Esophagus squamous epithelium (tissue), 5 donors: ENCODE results near the gene INO80D. TPM values are rescaled to one million over a fixed set of nuclear protein-coding genes. Genes with fewer than 3 reads are reported as not detected.
A peak's percentile ranks its signal among the peaks of the same experiment; 100 is the strongest.

ENCODE experiments used
- DNase-seq: peaks from one replicate; lab custom pipeline; 2025; lab: John Stamatoyannopoulos, UW
- H3K27ac ChIP-seq, 4 donors: fragments of 200-600 bp; sonication (generic); one replicate each; pipeline ENCODE4 v1.5.1; 2016 to 2019; ENCODE audit warnings: mild to moderate bottlenecking in 1 of 4
- H3K27me3 ChIP-seq, 4 donors: fragments of 200-600 bp; sonication (generic); 1 replicate in 3 of 4; 2 replicates in 1 of 4; pipeline versions ENCODE4 v1.5.1 to v1.6.0; 2017 to 2021; ENCODE audit warnings: antibody characterized with exemption in 1 of 4
- H3K36me3 ChIP-seq, 3 donors: fragments of 200-600 bp; sonication (generic); one replicate each; pipeline ENCODE4 v1.5.1; 2016 to 2019
- H3K4me1 ChIP-seq, 3 donors: fragments of 200-600 bp; sonication (generic); one replicate each; pipeline ENCODE4 v1.5.1; 2017 to 2019
- H3K4me3 ChIP-seq, 4 donors: fragments of 200-600 bp; sonication (generic); 1 replicate in 3 of 4; 2 replicates in 1 of 4; pipeline ENCODE4 v1.5.1; 2016 to 2019; ENCODE audit warnings: mild to moderate bottlenecking in 2 of 4, moderate library complexity in 1 of 4
- H3K9me3 ChIP-seq, 3 donors: fragments of 200-600 bp; sonication (generic); one replicate each; pipeline ENCODE4 v1.5.1; 2016 to 2019
- POLR2A ChIP-seq, 4 donors: fragments of 450-650 bp; IDR thresholded peaks; one replicate each; pipeline ENCODE4 v1.6.1; 2017; ENCODE audit warnings: antibody characterized with exemption in 4 of 4, mild to moderate bottlenecking in 4 of 4, moderate library complexity in 3 of 4
- WGBS, 2 donors: methylation state at CpG; one replicate each; pipeline ENCODE4 v1.1.5; 2018; 5-methylcytosine and 5-hydroxymethylcytosine counted together
- intact Hi-C: fragments of 100-400 bp; cut with DNase I; formaldehyde crosslinking; loops from one replicate; pipeline ENCODE4 v1.15.0; 2022
- total RNA-seq, 4 donors: library from RNA; depleted of rRNA; stranded (reverse); fragments of >200 nt; gene quantifications; one replicate each; pipeline ENCODE4 v1.1.0, GENCODE V29; 2016
- TF ChIP-seq, protein P1 (sequence below), 6 experiments: fragments of 450-650 bp in 4 of 6; fragments of 200-600 bp in 2 of 6; sonication (generic) in 2 of 6; IDR thresholded peaks; one replicate each; pipeline ENCODE4 v1.5.1; 2016 to 2019; ENCODE audit warnings: antibody characterized with exemption in 6 of 6, mild to moderate bottlenecking in 4 of 6, moderate library complexity in 4 of 6
- donor health status: DM: yes; HTN: yes; CAD: no.

INO80D gene
- total RNA-seq, 4 donors from 2014 or later, result 9.6 to 20.2 (median 17.1) TPM

DNA sequence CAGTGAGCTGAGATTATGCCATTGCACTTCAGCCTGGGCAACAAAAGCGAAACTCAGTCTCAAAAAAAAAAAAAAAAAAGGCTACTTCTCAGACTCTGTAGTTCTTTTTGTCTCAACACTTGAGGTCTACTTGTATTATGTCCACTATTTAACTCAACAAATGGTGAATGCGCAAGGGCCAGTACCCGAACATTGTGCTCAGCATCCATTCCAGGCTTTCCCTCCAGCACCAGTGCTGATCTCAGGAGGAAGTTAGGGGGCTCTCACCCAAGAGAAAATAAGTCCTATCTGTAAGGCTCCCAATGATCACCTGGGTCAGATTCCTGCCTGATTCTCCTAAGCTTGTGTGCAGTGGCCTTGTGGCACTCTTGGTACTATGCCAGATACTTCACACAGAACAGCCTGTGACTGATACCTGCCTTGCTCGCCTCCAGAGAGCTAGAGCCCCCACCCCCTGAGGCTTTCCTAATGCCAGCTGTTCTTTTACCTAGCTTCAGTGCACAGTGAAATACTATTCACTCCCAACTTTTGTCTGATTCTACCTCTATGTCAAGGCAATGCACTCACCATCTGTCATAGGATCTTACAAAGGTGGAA lies 74.9 kb downstream of the INO80D start:
- TF ChIP-seq, protein P1, sequence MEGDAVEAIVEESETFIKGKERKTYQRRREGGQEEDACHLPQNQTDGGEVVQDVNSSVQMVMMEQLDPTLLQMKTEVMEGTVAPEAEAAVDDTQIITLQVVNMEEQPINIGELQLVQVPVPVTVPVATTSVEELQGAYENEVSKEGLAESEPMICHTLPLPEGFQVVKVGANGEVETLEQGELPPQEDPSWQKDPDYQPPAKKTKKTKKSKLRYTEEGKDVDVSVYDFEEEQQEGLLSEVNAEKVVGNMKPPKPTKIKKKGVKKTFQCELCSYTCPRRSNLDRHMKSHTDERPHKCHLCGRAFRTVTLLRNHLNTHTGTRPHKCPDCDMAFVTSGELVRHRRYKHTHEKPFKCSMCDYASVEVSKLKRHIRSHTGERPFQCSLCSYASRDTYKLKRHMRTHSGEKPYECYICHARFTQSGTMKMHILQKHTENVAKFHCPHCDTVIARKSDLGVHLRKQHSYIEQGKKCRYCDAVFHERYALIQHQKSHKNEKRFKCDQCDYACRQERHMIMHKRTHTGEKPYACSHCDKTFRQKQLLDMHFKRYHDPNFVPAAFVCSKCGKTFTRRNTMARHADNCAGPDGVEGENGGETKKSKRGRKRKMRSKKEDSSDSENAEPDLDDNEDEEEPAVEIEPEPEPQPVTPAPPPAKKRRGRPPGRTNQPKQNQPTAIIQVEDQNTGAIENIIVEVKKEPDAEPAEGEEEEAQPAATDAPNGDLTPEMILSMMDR (IDR thresholded peaks at IDR 0.05), result no peak
- no peak for TF ChIP-seq POLR2A (IDR thresholded peaks at IDR 0.05)
- no peak overlapping the region for H3K27ac ChIP-seq
- intact Hi-C loops, result no loop called here
- 97% methylated on average over 4 of the region's 4 CpGs for WGBS, 2 donors
- no peaks in the 10 kb centered on the region for H3K27me3 ChIP-seq
- H3K36me3 ChIP-seq, result peaks cover 14 to 100% (median 24%) of the 10 kb centered on the region in 3 donors
- DNase-seq, result no peak
- H3K4me1 ChIP-seq, result no peaks in the 10 kb centered on the region
- H3K4me3 ChIP-seq, result no peak overlapping the region
- H3K9me3 ChIP-seq, result no peaks in the 10 kb centered on the region

DNA sequence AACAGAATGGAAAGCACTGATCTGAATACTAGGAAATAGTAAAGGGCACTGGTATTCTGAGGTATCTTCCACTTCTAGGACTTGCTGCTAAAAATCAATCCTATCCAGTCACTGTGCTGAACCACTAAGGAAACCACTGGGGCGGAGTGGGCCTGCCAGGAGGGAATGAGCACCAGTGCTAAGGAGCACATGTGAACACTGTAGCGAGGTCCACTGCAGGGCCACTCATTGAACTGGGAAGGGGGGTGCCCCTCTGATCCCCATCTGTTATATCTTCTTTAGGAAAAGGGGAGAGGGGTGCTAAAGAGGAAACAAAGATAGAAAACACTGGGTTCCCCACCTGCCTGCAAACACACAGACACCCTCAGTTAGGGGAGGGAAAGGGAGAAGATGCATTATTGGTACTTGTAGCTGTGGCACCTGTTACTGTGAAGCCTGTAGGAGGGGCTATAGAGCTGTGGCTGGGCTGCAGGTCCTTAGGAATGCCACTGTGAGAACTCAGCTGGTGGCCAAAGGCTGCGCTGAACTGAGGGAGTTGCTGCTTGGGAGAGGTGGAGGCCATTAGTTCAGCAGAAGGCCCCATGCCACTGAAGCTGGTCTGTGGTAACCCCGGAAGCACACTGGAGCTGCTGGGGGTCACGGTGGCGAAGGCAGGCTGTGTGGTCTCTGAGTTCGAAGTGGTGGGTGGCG lies 81.8 kb downstream of the INO80D start:
- Histone ChIP-seq H3K36me3 (peaks cover 20 to 96% (median 33%) of the 10 kb centered on the region in 3 donors), H3K9me3 (no peaks in the 10 kb centered on the region), H3K27me3 (no peaks in the 10 kb centered on the region), H3K27ac (no peak overlapping the region), H3K4me1 (no peaks in the 10 kb centered on the region), H3K4me3 (no peak overlapping the region)
- TF ChIP-seq POLR2A (IDR thresholded peaks at IDR 0.05), result no peak
- TF ChIP-seq, protein P1 (IDR thresholded peaks at IDR 0.05), result peak in 2 of 6 experiments; percentile 12 to 45
- 94 to 100% methylated on average over 7 to 8 of the region's 8 CpGs for WGBS, 2 donors
- intact Hi-C loops, result no loop called here
- no peak for DNase-seq

DNA sequence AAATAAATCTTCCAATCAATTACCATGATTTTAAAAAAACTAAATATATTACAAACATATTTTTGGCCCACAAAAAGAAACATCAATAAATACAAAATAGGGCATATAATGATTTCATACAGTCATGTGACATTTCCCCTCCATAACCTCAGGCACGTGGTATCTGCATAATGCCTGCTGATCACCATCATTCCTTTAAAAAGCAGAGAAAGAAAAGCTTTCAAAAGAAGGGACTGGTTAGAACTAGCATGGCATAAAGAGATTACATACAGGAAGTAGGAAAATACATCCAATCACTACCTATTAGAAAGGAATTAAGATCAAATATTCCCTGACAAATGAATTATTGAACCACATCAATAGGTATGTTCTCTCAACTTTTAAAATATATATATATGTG lies 83.5 kb downstream of the INO80D start:
- intact Hi-C loops, result no loop called here
- Histone ChIP-seq H3K36me3 (peaks cover 11 to 85% (median 19%) of the 10 kb centered on the region in 3 donors), H3K4me3 (no peak overlapping the region), H3K27ac (no peak overlapping the region), H3K27me3 (no peaks in the 10 kb centered on the region), H3K9me3 (no peaks in the 10 kb centered on the region), H3K4me1 (no peaks in the 10 kb centered on the region)
- WGBS, 2 donors, result 31 to 39% methylated on average over 1 of the region's 1 CpG
- TF ChIP-seq, protein P1 (IDR thresholded peaks at IDR 0.05), result no peak
- no peak for TF ChIP-seq POLR2A (IDR thresholded peaks at IDR 0.05)
- DNase-seq, result no peak

DNA sequence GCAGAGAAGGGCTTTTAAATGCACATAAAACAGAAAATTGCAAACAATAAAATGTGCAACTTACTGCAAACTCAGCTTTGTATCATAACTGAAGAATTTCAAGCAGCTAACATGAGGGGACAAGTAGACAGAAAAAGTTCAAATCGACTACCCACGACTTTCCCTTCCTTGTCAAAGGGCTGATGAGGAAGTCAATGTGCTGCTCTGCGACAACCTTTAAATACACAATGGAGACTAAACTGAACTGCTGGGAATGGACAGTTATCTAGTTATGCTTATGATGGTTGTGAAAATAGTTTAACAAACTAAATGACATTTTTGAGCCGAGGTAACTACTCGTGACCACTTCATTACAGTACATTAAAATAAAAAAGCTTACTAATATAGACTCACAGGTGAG lies 84.1 kb downstream of the INO80D start:
- Histone ChIP-seq H3K27ac (no peak overlapping the region), H3K9me3 (no peaks in the 10 kb centered on the region), H3K4me1 (no peaks in the 10 kb centered on the region), H3K27me3 (no peaks in the 10 kb centered on the region), H3K36me3 (peaks cover 6 to 80% (median 16%) of the 10 kb centered on the region in 3 donors), H3K4me3 (no peak overlapping the region)
- TF ChIP-seq POLR2A (IDR thresholded peaks at IDR 0.05), result no peak
- TF ChIP-seq, protein P1 (IDR thresholded peaks at IDR 0.05), result no peak
- DNase-seq, result no peak
- intact Hi-C loops, result no loop called here
- WGBS, 2 donors, result 67 to 75% methylated on average over 5 of the region's 5 CpGs

DNA sequence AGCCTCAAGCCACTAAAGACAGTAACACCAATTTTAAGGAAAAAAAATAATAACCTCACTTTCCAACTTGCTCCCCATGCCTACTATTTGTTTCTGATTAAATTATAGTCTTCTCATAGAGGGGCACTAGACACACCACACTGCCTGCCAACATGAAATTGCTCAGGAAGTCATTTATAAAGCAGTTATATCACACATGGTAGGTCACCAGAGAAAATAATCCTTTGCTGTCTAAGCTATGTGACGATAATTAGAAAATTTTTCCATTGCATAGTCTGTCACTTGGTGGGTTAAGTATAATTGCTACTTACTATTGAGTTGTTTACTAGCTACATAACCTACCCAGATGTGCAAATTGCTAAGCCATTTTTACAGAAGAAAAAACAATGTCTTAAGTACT lies 85.2 kb downstream of the INO80D start:
- intact Hi-C loops, result no loop called here
- 83 to 94% methylated on average over 1 of the region's 1 CpG for WGBS, 2 donors
- no peaks in the 10 kb centered on the region for H3K9me3 ChIP-seq
- no peaks in the 10 kb centered on the region for H3K27me3 ChIP-seq
- no peak for DNase-seq
- no peaks in the 10 kb centered on the region for H3K4me1 ChIP-seq
- peaks cover 6 to 74% (median 16%) of the 10 kb centered on the region in 3 donors for H3K36me3 ChIP-seq
- no peak overlapping the region for H3K4me3 ChIP-seq
- H3K27ac ChIP-seq, result no peak overlapping the region
- TF ChIP-seq, protein P1 (IDR thresholded peaks at IDR 0.05), result no peak
- no peak for TF ChIP-seq POLR2A (IDR thresholded peaks at IDR 0.05)
